GM12878 (cell line): ENCODE data around the gene DTNBP1.

Experiments used
- EGR1 ChIP-seq, 2 experiments: IDR thresholded peaks; 1 replicate in 1 of 2; 2 replicates in 1 of 2; pipeline ENCODE4 v1.6.1; 2011 to 2012; ENCODE audit warnings: low read depth in 2 of 2, low read length in 2 of 2, borderline replicate concordance in 1 of 2, mild to moderate bottlenecking in 1 of 2, moderate library complexity in 1 of 2
- EP300 ChIP-seq, 2 experiments: fragments of 150-350 bp in 1 of 2; IDR thresholded peaks; 2 replicates each; pipeline ENCODE4 v1.6.1; 2011 to 2012; ENCODE audit warnings: low read depth in 2 of 2, low read length in 2 of 2, borderline replicate concordance in 1 of 2, improper control_type of control experiment in 1 of 2, inconsistent platforms in 1 of 2; ENCODE audit not compliant: control insufficient read depth in 1 of 2
- EZH2 ChIP-seq: IDR thresholded peaks from 2 replicates; pipeline ENCODE4 v1.6.1; 2012; ENCODE audit warnings: low read depth, mild to moderate bottlenecking, control low read depth, inconsistent platforms, low read length, borderline replicate concordance; ENCODE audit not compliant: control insufficient read depth
- HCFC1 ChIP-seq: fragments of 150-350 bp; IDR thresholded peaks from 2 replicates; pipeline ENCODE4 v1.6.1; 2014; ENCODE audit warnings: low read length
- JUNB ChIP-seq: IDR thresholded peaks from 2 replicates; pipeline ENCODE4 v1.6.1; 2016; ENCODE audit warnings: antibody characterized with exemption, mild to moderate bottlenecking
- NFIC ChIP-seq: IDR thresholded peaks from 2 replicates; pipeline ENCODE4 v1.6.1; 2012; ENCODE audit warnings: low read depth, mild to moderate bottlenecking, inconsistent platforms, low read length, moderate library complexity
- SP1 ChIP-seq: IDR thresholded peaks from one replicate; pipeline ENCODE4 v1.6.1; 2011; ENCODE audit warnings: low read depth, low read length
- TF ChIP-seq, protein P1 (sequence below): IDR thresholded peaks from 2 replicates; pipeline ENCODE4 v1.6.1; 2012; ENCODE audit warnings: low read depth, low read length, improper control_type of control experiment
- TF ChIP-seq, protein P2 (sequence below), 3 experiments: IDR thresholded peaks in 2 of 3; conservative IDR thresholded peaks in 1 of 3; 2 replicates each; pipeline ENCODE4 v1.5.1; 2011; ENCODE audit warnings: low read depth in 3 of 3, low read length in 3 of 3, mild to moderate bottlenecking in 3 of 3, control low read depth in 2 of 3, moderate library complexity in 2 of 3, inconsistent platforms in 1 of 3, mixed read lengths in 1 of 3; ENCODE audit not compliant: control insufficient read depth in 2 of 3, insufficient read depth in 1 of 3; ENCODE audit errors: extremely low read depth in 1 of 3
- TF ChIP-seq, protein P3 (sequence below): IDR thresholded peaks from 2 replicates; pipeline ENCODE4 v1.6.1; 2011; ENCODE audit warnings: mild to moderate bottlenecking, low read depth, low read length, moderate library complexity; ENCODE audit not compliant: insufficient replicate concordance
- TF ChIP-seq, protein P4 (sequence below): IDR thresholded peaks from 2 replicates; pipeline ENCODE4 v1.6.1; 2011; ENCODE audit warnings: low read depth, mild to moderate bottlenecking, low read length, moderate library complexity, borderline replicate concordance; ENCODE audit errors: extremely low read depth

DNA sequence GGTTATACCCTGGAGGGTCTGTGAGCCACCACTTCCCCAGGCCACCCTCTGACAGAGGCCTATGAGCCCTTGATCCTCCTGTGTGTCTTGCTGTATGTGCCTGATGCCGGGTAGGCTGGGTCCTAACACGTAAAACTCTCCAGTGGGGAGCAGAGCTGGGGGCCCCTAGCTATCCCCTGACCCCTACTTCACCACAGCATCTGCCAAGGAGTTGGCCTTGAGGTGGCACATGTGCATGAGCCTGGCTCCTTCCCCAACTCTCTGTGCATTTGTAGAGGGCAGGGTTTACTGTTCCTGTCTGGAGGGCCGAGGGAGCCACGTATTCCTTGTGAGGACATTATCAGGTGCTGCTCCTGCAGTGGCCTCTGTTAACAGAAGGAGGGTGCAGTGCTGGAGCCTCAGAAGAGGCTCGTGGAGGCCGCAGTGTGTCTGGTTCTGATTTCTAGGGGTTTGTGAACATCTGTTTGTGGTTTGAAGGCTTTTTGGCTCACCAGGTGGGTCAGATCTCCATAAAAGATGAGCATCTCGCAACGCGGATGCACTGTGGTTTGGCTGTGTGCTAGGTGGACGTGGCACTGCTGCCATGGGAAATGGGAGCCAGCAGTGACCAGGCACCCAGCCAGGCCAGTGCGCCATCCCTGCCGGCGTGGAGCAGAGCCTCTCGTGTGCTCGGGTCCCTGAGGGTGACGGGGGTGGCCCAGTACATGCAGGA is 152.1 kb downstream of the DTNBP1 start:
- TF ChIP-seq, protein P1, sequence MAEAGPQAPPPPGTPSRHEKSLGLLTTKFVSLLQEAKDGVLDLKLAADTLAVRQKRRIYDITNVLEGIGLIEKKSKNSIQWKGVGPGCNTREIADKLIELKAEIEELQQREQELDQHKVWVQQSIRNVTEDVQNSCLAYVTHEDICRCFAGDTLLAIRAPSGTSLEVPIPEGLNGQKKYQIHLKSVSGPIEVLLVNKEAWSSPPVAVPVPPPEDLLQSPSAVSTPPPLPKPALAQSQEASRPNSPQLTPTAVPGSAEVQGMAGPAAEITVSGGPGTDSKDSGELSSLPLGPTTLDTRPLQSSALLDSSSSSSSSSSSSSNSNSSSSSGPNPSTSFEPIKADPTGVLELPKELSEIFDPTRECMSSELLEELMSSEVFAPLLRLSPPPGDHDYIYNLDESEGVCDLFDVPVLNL, result no peak
- TF ChIP-seq, protein P2, sequence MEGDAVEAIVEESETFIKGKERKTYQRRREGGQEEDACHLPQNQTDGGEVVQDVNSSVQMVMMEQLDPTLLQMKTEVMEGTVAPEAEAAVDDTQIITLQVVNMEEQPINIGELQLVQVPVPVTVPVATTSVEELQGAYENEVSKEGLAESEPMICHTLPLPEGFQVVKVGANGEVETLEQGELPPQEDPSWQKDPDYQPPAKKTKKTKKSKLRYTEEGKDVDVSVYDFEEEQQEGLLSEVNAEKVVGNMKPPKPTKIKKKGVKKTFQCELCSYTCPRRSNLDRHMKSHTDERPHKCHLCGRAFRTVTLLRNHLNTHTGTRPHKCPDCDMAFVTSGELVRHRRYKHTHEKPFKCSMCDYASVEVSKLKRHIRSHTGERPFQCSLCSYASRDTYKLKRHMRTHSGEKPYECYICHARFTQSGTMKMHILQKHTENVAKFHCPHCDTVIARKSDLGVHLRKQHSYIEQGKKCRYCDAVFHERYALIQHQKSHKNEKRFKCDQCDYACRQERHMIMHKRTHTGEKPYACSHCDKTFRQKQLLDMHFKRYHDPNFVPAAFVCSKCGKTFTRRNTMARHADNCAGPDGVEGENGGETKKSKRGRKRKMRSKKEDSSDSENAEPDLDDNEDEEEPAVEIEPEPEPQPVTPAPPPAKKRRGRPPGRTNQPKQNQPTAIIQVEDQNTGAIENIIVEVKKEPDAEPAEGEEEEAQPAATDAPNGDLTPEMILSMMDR (IDR thresholded peaks at IDR 0.05 in 2 of 3, conservative IDR thresholded peaks at IDR 0.05 in 1 of 3; ENCODE audit: control insufficient read depth in 2 of 3, extremely low read depth in 1 of 3, insufficient read depth in 1 of 3, low read depth in 3 of 3, low read length in 3 of 3), result no peak
- no peak for TF ChIP-seq HCFC1
- TF ChIP-seq JUNB, result no peak
- TF ChIP-seq SP1, result no peak
- no peak for TF ChIP-seq EP300 (IDR thresholded peaks at IDR 0.05; ENCODE audit: borderline replicate concordance in 1 of 2, control insufficient read depth in 1 of 2, low read depth in 2 of 2, low read length in 2 of 2)
- TF ChIP-seq EZH2, result no peak
- TF ChIP-seq, protein P3, sequence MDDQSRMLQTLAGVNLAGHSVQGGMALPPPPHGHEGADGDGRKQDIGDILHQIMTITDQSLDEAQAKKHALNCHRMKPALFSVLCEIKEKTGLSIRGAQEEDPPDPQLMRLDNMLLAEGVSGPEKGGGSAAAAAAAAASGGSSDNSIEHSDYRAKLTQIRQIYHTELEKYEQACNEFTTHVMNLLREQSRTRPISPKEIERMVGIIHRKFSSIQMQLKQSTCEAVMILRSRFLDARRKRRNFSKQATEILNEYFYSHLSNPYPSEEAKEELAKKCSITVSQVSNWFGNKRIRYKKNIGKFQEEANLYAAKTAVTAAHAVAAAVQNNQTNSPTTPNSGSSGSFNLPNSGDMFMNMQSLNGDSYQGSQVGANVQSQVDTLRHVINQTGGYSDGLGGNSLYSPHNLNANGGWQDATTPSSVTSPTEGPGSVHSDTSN, result no peak
- TF ChIP-seq NFIC, result no peak
- TF ChIP-seq EGR1 (IDR thresholded peaks at IDR 0.05; ENCODE audit: borderline replicate concordance in 1 of 2, low read depth in 2 of 2, low read length in 2 of 2), result no peak
- TF ChIP-seq, protein P4, sequence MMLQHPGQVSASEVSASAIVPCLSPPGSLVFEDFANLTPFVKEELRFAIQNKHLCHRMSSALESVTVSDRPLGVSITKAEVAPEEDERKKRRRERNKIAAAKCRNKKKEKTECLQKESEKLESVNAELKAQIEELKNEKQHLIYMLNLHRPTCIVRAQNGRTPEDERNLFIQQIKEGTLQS, result no peak
